ENCODE results near the gene RAPGEF4.

DNA sequence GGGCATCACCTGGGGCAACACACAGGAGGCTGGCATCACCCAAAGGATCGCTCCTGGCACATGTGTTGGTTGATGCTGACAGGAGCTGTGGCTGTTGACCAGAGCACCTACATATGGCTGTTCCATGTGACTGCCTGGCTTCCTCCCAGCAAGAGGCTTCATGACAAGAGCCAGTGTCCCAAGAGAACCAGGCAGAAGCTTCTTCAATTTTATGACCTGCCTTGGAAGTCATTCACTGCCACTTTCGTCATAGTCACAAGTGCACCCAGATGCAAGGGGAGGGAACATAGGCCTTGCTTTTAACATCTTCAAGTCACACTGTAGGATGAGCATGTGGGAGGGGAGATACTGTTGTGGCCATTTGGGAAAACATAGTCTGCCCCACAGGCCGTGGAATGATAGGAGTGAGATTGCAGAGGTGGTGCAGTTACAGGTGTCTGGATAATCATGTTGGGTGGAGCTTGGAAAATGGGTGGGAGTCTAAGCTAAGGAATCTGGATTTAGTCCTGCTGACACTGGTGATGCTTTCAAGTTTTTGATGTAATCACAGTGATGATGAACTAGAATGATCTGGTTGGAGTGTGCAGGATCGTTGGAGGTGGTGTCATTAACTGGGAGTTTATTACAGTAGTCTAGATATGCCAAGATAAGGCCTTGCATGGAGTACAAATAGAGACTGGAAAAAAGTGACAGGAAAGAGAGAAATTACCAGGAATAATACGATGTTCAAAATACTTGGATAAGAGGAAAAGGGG, 107.0 kb downstream of the RAPGEF4 start:
- TF ChIP-seq ZXDB (tag by site-specific recombination; IDR thresholded peaks at IDR 0.05): no peak
- TF ChIP-seq, protein P1, sequence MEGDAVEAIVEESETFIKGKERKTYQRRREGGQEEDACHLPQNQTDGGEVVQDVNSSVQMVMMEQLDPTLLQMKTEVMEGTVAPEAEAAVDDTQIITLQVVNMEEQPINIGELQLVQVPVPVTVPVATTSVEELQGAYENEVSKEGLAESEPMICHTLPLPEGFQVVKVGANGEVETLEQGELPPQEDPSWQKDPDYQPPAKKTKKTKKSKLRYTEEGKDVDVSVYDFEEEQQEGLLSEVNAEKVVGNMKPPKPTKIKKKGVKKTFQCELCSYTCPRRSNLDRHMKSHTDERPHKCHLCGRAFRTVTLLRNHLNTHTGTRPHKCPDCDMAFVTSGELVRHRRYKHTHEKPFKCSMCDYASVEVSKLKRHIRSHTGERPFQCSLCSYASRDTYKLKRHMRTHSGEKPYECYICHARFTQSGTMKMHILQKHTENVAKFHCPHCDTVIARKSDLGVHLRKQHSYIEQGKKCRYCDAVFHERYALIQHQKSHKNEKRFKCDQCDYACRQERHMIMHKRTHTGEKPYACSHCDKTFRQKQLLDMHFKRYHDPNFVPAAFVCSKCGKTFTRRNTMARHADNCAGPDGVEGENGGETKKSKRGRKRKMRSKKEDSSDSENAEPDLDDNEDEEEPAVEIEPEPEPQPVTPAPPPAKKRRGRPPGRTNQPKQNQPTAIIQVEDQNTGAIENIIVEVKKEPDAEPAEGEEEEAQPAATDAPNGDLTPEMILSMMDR (tag by site-specific recombination; IDR thresholded peaks at IDR 0.05): no peak
- TF ChIP-seq, protein P2, sequence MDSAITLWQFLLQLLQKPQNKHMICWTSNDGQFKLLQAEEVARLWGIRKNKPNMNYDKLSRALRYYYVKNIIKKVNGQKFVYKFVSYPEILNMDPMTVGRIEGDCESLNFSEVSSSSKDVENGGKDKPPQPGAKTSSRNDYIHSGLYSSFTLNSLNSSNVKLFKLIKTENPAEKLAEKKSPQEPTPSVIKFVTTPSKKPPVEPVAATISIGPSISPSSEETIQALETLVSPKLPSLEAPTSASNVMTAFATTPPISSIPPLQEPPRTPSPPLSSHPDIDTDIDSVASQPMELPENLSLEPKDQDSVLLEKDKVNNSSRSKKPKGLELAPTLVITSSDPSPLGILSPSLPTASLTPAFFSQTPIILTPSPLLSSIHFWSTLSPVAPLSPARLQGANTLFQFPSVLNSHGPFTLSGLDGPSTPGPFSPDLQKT (IDR thresholded peaks at IDR 0.05; ENCODE audit: borderline replicate concordance, low read depth, low read length): no peak
- no peak for TF ChIP-seq ZNF768 (tag by site-specific recombination; IDR thresholded peaks at IDR 0.05)
- TF ChIP-seq, protein P3, sequence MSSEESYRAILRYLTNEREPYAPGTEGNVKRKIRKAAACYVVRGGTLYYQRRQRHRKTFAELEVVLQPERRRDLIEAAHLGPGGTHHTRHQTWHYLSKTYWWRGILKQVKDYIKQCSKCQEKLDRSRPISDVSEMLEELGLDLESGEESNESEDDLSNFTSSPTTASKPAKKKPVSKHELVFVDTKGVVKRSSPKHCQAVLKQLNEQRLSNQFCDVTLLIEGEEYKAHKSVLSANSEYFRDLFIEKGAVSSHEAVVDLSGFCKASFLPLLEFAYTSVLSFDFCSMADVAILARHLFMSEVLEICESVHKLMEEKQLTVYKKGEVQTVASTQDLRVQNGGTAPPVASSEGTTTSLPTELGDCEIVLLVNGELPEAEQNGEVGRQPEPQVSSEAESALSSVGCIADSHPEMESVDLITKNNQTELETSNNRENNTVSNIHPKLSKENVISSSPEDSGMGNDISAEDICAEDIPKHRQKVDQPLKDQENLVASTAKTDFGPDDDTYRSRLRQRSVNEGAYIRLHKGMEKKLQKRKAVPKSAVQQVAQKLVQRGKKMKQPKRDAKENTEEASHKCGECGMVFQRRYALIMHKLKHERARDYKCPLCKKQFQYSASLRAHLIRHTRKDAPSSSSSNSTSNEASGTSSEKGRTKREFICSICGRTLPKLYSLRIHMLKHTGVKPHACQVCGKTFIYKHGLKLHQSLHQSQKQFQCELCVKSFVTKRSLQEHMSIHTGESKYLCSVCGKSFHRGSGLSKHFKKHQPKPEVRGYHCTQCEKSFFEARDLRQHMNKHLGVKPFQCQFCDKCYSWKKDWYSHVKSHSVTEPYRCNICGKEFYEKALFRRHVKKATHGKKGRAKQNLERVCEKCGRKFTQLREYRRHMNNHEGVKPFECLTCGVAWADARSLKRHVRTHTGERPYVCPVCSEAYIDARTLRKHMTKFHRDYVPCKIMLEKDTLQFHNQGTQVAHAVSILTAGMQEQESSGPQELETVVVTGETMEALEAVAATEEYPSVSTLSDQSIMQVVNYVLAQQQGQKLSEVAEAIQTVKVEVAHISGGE (tag by site-specific recombination; conservative IDR thresholded peaks at IDR 0.05; ENCODE audit: low read depth): no peak
- TF ChIP-seq ZNF561 (tag by site-specific recombination; IDR thresholded peaks at IDR 0.05; ENCODE audit: borderline replicate concordance): no peak
- TF ChIP-seq, protein P4, sequence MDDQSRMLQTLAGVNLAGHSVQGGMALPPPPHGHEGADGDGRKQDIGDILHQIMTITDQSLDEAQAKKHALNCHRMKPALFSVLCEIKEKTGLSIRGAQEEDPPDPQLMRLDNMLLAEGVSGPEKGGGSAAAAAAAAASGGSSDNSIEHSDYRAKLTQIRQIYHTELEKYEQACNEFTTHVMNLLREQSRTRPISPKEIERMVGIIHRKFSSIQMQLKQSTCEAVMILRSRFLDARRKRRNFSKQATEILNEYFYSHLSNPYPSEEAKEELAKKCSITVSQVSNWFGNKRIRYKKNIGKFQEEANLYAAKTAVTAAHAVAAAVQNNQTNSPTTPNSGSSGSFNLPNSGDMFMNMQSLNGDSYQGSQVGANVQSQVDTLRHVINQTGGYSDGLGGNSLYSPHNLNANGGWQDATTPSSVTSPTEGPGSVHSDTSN (CRISPR knock-in tag; IDR thresholded peaks at IDR 0.05): no peak
- no peak for TF ChIP-seq ZNF549 (tag by site-specific recombination; IDR thresholded peaks at IDR 0.05)
- no peak for TF ChIP-seq MYNN (tag by site-specific recombination; IDR thresholded peaks at IDR 0.05; ENCODE audit: borderline replicate concordance)
- TF ChIP-seq ZNF157 (tag by site-specific recombination; IDR thresholded peaks at IDR 0.05): no peak
- TF ChIP-seq, protein P5, sequence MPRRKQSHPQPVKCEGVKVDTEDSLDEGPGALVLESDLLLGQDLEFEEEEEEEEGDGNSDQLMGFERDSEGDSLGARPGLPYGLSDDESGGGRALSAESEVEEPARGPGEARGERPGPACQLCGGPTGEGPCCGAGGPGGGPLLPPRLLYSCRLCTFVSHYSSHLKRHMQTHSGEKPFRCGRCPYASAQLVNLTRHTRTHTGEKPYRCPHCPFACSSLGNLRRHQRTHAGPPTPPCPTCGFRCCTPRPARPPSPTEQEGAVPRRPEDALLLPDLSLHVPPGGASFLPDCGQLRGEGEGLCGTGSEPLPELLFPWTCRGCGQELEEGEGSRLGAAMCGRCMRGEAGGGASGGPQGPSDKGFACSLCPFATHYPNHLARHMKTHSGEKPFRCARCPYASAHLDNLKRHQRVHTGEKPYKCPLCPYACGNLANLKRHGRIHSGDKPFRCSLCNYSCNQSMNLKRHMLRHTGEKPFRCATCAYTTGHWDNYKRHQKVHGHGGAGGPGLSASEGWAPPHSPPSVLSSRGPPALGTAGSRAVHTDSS (tag by site-specific recombination; IDR thresholded peaks at IDR 0.05): no peak
- TF ChIP-seq KLF9 (tag by site-specific recombination; IDR thresholded peaks at IDR 0.05; ENCODE audit: low read depth): no peak
